HG02798 (cell line): ENCODE results near the gene JPH2.

Experiments used
- ATAC-seq: cut with Tn5 transposase; IDR thresholded peaks from one replicate; pipeline ENCODE4 v1.9.1; 2021; ENCODE audit warnings: mild to moderate bottlenecking; ENCODE audit not compliant: unreplicated experiment, poor library complexity

Gene JPH2

DNA sequence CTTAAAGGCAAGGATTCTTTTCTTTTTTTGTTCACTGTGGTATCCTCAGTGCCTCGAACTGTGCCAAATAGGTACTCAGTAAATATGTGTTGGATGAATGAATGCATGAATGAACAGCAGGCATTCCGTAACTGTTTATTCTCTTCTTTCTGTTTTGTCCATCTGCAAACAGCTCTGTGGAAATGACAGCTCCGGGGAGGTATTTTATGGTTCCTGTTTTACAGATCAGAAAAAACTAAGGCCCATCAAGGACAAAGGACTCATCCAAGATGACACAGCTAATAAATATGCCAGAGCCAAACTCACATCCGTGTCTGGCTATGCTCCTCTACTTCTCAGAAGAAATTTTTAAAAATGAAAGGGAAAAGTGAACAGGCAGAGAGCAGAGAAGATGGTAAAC, 21.0 kb downstream of the JPH2 start:
- no peak for ATAC-seq

DNA sequence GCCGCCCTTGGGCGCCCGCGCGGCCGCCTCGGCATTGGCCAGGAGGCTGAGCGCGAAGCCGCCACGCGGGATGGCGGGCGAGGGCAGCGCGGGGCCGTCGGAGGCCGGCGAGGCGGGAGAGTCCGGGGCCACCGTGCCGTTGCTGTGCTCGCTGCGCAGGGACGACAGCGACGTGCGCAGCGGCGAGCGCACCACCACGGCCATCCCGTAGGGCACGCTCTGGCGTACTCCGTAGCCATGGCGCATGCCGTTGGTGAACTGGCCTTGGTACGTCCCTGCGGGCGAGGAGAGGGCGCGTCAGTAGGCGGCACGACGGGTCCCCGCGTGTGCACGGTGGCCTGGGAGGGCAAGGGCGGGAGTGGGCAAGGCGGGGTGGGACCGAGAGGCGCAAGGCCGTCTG, 26.9 kb downstream of the JPH2 start:
- no peak for ATAC-seq

DNA sequence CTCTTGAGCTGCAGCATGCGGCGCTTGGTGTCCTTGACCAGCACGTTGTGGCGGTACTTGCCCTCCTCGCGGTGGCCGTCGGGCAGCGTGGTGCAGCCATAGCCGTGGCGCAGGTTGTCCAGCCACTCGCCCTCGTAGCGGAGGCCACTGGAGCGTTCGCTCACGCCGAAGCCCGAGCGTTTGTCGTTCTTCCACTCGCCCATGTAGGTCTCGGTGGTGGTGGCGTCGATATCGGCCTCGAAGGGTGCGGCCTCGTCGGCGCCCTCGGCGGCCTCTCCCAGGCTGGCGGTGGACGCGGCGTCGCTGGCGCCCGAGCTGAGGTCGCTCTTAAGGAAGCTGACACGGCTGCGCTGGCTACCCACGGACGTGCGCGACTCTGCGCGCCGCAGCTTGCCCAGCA, 27.3 kb downstream of the JPH2 start:
- no peak for ATAC-seq

DNA sequence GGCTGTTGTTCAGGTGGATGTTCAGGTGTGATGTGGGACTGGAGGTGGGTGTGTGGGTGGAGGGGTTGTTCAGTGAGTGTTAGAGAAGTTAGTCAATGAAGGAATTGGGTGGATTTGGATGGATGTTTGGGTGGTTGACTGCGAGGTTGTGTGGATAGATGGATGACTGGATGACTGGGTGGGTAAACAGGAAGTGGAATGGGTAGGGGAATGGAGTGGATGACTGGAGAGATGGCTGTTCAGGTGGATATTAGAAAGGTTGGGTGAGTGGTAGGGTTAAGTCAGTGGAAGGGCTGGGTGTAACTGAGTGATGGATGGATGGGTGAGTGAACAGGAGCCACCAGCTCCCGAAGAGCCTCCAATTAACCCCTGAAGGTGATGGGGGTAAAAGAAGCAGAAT, 27.9 kb downstream of the JPH2 start:
- no peak for ATAC-seq

DNA sequence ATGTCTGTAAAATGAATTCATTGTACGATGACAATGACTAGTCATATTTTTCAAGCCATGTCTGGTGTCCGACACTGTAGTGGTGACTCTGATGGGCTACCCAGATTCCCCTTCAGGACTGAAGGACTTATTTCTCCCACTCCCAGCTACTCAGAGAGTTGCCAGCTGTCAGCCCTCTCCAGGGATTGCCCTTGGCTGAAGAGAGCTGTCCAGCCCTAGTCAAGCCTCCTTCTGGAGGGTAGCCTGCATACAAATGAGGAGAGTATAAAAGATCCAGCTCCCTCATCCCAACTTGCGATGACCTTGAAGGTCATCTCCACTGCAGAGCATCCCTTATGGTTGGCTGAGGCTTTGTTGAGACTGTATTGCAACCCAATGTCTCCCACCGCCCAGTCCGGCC, 29.9 kb downstream of the JPH2 start:
- no peak for ATAC-seq

DNA sequence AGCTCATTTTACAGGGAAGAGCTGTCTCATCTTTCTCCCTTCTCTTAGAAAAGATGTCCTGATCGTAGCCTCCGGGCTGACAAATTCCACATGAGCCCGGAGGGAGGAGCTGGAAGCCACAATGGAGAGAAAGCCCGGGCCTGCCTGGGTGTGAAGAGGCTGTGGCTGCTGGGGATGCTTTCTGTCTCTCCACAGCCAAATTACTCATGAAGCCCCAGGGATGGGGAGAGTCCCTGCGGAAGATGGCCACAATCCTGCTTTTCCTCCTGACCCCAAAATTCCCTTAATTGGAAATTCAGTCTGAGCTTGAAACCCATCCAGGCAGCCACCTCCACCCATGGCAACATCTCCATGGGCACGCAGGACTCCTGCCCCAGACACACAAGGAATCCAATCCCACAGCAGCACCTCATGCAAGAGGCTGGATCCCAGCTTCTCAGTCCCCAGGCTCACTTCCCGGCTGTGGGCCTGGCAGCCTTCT, 32.4 kb downstream of the JPH2 start:
- no peak for ATAC-seq

DNA sequence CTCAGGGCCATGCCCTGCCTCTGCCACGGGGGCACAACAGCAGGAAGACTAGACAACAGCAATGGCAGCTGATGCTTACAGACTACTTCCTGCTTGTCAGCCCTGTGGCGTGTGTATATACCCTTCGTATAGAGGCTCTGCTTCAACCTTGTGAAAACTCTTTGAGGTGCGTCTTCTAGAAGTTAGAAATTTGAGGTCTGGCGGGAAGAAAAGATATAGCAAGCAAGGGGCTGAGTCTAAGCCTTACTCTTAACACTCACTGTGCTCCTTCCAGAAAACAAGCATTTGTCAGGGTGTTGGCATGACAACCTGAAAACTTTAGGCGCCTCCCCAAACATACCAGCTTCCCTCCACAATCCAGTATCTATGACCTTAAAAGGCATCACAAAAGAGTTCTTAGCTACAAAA, 33.3 kb downstream of the JPH2 start:
- ATAC-seq, result no peak

DNA sequence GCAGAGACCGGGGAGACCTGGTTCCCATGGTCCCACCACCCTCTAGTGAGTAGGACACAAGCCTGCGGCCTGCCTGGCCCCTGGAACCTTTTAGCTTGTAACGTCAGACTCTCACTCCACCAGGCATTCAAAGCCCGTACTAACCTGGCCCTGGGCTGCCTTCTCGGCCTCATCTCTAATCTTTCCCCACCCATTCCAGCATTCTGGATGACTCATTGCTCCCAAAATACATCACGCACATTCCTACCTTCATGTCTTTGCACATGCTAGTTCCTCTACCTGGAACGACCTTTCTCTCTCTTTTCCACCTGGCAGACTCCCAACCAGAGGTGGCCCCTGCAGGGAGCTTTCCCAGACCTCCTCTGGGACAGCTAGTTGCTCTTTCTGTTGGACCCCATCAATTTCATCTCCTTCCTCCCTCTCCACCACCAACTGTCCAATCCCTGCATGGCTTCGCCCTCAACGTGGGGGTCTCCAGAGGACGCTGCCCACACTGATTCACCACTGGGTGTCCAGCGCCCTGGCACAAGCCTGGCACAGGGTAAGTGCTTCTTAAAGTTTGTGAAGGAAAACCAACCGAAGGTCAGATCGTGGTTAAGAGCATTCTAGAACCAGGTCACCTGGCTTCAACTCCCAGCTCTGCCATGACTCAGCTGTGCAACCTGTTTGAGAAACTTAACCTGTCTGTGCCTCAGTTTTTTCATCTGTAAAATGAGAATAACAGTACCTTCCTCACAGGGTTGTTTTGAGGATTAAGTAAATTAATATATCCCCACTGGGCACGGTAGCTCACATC, 35.2 kb downstream of the JPH2 start:
- no peak for ATAC-seq

DNA sequence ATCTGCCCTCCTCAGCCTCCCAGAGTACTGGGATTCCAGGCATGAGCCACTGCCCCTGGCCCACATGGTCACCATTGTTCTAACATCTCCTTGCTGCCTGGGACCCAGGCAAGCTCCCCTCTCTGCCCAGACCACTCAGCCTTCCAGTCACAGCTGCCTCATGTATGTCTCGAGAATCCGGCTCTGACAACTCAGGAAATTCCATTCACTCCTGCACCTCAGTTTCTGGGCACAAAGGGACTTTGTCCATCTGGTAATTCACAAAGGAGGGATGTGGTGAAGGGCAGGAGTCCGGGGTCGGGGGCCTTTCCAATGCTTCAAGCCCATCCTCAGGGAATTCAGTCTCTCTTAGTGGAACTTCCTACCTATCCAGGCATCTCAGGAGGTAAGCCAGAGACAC, 40.7 kb downstream of the JPH2 start:
- no peak for ATAC-seq

DNA sequence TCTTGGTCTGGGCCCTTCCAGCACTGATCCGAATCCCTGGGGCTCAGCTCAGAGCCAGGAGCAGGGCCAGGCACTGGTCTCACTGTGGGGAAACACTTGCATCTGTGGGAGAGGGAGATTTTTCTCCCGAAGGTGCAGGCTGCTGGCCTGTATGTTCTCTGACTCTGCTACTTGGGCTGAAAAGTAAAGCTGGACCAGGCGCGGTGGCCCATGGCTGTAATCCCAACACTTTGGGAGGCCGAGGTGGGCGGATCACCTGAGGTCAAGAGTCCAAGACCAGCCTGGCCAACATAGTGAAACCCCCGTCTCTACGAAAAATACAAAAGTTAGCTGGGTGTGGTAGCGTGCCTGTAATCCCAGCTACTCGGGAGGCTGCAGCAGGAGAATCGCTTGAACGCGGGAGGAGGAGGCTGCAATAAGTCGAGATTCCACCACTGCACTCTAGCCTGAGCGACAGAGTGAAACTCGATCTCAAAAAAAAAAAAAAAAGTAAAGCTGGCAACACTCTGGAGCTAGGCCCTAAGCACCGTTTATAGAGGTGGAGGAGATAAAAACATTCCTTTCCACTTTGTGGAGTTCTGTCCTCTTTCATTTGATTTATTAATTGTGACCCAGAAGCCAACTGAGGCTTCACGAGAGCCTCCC, 41.7 kb downstream of the JPH2 start:
- no peak for ATAC-seq

DNA sequence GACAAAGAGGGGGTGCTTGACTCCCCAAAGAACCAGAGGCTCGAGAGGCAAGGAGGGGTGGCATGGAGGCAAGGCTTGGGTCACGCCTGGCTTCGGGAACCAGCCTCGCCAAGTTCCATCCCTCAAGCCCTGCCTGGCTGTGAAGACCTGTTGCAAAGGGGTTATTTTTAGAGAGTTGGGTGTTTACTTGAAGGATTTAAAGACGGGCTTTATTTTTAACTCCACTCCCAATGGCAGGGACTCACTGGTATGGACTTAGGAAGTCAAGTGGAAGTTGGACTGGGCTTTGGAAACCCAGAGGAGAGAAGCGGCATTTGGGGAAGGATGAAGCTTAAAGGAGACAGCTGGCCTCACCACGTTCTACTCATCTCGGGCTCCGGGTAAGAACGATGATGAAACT, 43.1 kb downstream of the JPH2 start:
- no peak for ATAC-seq

DNA sequence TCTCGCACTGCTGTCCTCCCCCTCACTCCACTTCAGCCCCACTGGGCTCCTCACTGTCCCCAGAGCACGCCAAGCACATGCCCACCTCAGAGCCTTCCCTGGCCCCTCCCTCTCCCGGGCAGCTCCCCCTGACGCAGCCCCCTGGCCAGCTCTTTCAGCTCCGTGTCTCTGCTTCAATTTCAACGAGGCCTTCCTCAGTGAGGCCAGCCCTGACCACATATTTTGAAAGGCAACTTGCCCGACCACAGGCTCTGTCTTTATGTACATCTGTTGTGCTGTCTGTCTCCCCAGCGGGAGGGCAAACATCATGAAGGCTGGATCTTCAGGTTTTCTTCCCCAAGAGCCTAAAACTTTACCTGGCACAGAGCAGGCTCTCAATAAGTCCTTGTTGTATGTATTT, 44.6 kb downstream of the JPH2 start:
- ATAC-seq, result no peak

DNA sequence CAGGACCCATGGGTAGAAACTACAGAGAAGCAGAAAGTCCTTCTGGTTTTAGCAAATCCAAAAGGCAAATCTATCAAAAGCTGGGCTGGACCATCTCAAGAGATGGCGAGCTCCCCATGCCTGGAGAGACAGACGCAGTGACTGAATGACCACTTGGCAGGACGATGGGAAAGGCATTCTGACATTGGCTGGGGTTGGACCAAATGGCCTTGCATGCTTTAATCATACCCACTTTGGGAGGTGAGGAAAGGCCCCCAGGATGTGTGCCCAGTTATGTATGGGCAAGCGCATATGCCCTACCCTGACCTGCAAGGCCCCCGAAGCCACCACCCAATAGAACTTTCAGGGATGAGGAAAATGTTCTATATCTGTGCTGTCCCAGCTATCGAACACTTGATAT, 45.1 kb downstream of the JPH2 start:
- ATAC-seq, result no peak

DNA sequence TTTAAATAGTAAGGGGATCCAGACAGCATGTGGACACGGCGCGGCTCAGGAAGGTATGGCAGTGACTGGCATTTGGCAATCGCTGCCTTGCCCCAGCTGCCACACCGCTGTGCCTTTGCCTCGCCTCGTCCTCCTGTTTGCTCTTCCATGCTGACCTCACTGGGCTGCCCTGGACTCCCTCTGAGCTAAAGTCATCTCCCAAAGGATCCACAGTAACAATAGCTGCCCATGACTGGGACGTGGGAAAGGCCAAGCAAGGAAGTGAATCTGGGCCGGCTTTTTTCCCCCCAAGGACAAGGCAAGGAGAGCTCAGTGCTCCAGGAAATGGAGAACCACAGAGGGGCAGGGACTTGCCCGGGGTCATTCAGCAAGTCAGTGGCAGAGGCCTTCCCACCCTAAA, 48.1 kb downstream of the JPH2 start:
- ATAC-seq, result no peak

DNA sequence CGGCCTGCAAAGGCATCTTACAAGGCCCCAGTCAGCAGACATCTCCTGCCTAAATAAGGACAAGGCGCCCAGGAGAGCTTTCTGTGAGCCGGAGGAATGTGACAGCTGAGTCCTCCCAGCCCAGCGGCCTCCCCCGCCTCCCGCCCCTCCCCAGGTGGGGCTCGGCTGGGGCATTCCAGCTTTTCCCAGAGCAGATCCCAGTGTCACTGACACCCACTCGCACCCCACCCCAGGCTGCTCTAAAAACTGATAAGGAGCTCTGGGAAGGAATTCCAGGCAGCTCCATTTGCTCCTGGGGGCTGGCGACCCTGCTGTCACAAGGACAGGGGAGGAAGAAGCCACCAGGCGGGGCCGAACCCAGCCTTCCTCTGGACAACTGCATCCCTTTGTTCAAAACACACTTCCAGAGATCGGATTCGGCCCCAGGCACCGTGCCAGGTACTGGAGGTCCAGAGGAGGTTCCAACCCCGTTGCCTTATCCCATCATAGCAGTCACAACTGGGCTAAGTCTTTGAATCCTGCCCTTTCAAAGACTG, 49.7 kb downstream of the JPH2 start:
- no peak for ATAC-seq

DNA sequence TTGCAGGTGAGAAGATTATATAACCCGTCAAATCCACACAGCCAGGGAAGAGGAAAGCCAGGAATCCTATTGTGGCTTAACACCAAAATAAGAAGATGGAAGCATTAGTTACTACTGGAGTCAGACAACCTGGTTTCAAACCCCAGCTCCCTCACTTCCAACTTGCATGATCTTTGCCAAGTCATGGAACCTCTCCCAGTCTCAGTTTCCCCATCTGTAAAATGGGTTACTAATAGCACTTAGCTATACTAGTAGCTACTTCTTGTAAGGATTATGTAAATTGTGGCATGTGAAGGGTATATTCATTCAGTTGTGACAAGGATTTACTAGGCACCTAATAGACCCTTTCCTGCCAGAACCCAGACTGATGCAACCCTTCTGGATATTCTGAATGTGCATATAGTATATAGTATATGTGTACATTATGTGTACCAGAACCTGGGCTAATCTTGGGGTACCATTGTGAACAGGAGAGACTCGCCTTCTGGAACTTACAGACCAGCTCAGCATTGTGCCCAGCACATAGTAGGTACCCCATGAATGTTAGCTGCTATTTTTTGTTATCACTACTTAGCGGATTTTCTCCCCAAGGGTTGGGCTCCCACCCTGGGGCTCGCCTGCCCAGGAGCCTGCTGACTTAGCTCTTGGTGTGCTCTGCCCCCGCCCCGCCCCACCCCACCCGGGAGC, 50.3 kb downstream of the JPH2 start:
- ATAC-seq, result no peak

DNA sequence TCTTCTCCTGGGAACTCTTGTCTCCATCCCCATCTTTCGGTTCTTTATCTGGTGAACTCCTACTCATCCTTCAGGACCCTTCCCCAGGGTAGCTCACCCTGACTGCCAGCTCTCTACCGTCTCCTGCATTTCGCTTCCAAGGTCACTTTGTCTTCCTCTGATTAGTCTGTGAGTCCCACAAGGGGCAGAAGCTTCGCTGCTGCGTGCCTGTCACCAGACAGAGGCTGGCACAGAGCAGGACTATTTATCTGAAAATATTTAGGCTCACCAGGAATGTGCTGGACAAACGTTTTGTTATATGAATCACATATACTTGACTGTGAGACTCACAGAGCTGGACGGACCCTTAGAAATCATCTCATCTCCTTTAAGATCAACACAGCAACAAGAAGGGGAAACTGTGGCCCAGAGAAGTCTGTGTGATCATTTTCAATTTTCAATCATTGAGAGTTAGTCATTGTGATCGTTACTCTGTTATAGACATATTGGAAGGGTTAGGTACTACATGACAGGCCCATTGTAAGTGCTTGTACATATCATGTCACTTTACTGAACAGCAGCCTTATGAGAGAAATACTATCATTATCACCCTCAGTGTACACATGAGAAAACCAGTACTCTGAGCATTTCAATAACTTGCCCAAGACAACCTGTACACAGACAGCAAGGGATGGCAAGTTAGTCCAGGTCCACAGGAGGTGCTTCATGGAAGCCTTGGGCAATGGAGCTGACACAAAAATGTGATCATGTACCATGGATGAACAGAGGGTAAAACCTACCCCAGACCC, 51.4 kb downstream of the JPH2 start:
- ATAC-seq, result no peak

DNA sequence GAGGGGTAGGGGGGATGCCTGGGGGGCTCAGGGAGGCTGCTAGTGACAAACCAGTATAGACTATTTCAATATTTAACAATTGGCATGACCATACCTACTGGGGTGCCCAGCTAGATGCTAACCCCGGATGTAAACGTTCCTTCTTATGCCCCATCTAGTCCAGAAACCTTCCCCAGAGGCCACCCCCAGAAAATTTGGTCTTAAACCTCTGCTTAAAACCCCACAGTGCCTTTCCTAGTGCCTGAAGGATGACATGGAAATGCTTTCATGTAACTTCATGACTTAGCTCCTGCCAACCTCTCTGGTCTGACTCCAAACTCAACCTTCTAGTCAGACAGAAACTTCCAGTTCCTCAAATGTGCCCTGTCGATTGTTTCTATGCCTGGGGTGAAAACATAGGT, 52.0 kb downstream of the JPH2 start:
- ATAC-seq, result no peak

DNA sequence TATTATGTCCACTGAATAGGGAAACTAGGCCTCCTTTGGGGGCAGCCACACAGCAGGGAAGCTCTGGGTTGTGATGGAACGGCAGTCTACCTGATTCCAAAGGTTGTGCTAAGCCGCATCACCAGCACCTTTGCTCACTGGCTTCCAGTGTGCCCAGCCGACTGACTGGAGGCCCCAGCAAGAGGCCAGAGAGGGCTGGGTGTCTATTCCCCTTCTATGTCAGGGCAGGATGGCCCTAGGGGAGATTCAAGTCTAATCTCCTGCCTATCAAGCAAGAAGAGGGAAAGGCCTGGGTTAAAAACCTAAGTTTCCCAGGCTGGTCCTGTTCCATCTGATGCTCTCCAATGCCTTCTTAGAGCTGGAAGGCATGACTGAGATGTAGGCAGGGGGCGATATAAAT, 53.6 kb downstream of the JPH2 start:
- no peak for ATAC-seq

DNA sequence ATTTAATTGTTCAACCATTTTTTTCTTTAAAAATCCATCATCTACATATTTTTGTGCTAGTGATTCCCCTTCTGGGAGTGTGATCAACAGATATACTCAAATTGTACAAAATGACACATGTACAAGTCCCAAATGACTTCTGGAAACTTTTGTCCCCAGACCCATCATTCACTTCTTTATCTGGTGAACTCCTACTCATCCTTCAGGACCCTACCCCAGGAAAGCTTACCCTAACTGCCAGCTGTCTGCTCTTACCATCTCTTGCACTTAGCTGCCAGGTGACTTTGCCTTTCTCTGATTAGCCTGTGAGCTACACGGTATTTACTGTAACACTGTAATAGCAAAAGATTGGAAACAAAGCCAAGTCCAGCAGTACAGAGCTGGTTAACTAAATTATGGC, 55.3 kb downstream of the JPH2 start:
- ATAC-seq, result no peak
